Measurements from ENCODE around the gene ZNF638.

The ZNF638 gene

GRCh38 chr2:71333619-71334018 lies 2.0 kb downstream of the ZNF638 start:
- DNase-seq (ENCODE audit: low read depth), result no peak

DNA sequence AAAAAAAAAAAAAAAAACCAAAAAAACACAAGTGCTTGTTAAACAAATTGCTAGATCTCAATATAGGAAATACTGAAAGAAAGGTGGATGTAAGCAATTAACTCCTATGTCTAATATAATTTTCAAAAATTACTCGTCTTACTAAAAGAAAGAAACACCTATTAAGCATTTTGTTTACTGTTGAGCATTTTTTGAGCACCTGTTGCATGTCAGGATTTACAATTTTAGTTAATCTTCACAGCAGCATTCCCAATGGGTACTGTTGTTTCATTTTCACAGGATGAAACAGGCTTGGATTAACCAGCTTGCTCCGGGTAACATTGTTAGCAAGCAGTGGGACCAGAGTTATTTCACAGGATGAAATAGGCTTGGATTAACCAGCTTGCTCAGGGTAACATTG lies 4.8 kb downstream of the ZNF638 start:
- no peak for DNase-seq (ENCODE audit: low read depth)

GRCh38 chr2:71336802-71337201 lies 5.2 kb downstream of the ZNF638 start:
- peak; percentile 17 for DNase-seq (ENCODE audit: low read depth)

- DNase-seq (ENCODE audit: low read depth), result no peak
Observed at GRCh38 chr2:71337776-71338175, 6.2 kb downstream of the ZNF638 start.

DNA sequence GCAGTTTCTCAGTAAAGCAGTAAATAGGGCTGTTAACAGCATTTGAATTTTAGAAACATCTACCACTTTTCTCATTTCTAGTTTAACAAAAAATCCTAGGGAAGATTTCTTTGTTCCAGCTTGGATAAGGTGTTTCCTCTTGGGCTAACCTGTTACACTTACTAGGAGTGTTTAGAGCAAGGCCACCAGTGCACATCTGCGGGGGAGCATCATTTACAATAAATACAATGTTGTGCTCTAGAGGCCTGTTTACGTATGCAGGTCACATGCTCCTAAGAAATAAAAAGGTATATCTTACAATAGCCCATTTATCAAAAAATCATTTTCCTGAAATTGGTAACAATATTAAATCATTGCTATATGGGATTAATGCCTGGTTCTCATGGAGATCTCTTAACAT lies 8.1 kb downstream of the ZNF638 start:
- DNase-seq (ENCODE audit: low read depth), result no peak

- DNase-seq (ENCODE audit: low read depth), result no peak
Observed at GRCh38 chr2:71340176-71340575, 8.6 kb downstream of the ZNF638 start.

- no peak for DNase-seq (ENCODE audit: low read depth)
Observed at GRCh38 chr2:71341645-71342044, 10.1 kb downstream of the ZNF638 start.

DNA sequence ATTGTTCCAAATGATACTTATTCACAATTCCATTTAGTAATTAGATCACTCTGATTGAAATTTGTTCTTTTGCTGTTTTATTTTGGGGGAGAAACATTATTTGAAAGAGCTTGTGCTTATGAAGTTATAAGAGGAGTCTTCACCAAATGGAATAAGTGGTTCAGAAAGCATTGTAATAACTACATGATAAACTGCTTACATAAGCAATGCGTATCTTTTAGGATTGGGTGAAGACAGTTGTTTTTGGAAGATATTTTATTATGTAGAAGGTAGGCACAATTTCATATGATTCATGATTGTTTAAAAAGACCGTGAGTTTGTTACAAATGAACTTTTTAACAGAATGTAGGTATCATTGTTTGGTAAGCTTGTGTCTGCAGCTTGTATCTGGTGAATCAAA lies 14.5 kb downstream of the ZNF638 start:
- no peak for DNase-seq (ENCODE audit: low read depth)

DNA sequence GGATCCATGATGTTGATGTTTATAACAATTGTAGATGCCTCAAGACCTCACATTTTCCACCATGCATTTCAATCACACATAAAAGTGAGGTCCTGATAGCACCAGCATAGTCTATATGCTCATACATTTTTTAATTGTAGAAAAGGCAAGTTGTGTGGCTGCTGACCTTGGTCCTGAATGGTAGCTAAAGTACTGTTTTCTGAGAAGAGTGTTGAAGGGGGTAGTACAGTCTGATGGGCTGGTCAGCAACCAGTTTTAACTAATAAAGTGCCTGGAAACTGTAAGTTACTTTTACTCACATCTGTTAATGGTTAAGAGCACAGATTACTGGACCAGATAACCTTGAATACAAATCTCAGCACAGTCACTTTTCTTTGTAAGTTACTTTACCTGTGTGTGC lies 15.9 kb downstream of the ZNF638 start:
- no peak for DNase-seq (ENCODE audit: low read depth)

DNA sequence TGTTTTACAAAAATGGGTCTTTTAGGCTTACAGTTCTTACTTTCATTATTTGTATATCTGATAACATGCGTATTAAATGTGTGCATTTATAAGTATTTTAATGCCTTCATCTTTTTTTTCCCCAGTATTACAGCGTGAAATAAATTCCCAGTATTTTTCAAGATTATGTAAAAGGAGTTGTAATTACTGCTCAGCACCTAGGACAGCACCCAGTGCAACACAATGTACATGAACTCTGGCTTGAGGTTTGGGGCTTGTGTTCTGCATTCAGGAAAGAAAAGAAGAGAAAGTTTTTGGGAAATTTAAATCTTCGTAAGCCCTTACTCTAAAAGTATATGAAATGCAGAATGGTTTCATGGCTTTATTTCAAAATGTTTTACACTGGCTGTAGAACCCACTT lies 16.7 kb downstream of the ZNF638 start:
- peak; percentile 11 for DNase-seq (ENCODE audit: low read depth)

- DNase-seq (ENCODE audit: low read depth), result no peak
Observed at GRCh38 chr2:71353248-71353647, 21.7 kb downstream of the ZNF638 start.

GRCh38 chr2:71358931-71359671 lies 27.5 kb downstream of the ZNF638 start:
- DNase-seq (ENCODE audit: low read depth), result peak; percentile 43

DNA sequence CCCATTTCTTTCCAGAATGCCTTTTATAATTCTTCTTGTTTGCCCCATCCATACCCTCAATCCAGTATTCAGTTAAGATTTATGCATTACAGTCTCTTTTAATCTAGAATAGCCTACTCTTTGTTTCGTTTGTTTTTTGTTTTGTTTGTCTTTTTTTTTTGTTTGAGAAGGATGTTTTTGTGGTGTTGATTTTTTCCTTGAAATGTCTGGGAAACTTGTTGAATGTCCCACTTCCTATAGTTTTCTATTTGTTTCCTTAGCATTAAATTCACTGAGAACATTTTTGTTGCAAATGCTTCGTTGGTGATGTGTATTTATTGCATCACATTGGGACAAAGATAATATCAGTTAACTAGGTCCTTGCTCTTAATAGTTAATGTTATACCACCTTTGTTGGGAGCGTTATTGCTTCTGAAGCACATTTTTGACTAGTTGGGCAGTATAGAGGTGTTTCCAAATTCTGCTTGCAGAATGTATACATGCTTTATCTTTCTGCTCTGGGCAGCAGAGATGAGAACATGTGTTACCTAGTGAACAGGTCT lies 28.9 kb downstream of the ZNF638 start:
- DNase-seq (ENCODE audit: low read depth), result no peak

DNA sequence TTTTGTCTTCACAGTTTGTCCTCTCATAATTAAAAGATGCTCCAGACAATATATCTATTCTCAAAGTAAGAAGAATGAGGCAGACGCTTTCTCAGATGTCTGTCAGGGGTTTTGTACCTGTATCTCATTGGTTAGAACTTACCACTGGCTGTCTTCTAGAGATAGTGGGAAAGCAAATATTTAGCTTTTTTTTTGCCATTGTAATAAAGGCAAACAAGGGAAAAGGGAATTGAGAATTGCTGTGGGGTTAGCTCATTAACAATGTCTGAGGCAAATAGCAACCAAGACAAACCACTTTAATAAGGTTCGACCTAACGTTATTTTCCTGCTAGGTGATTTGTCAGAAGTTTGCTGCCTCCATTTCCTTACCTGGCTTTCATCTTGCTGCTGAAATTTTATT lies 30.0 kb downstream of the ZNF638 start:
- no peak for DNase-seq (ENCODE audit: low read depth)

GRCh38 chr2:71362447-71362846 lies 30.9 kb downstream of the ZNF638 start:
- DNase-seq (ENCODE audit: low read depth), result no peak

- DNase-seq (ENCODE audit: low read depth), result no peak
Observed at GRCh38 chr2:71370015-71370414, 38.4 kb downstream of the ZNF638 start.

- no peak for DNase-seq (ENCODE audit: low read depth)
Observed at GRCh38 chr2:71372042-71372441, 40.5 kb downstream of the ZNF638 start.

- peak; percentile 45 for DNase-seq (ENCODE audit: low read depth)
Observed at GRCh38 chr2:71379086-71379485, 47.5 kb downstream of the ZNF638 start.

- no peak for DNase-seq (ENCODE audit: low read depth)
Observed at GRCh38 chr2:71380665-71381064, 49.1 kb downstream of the ZNF638 start.

GRCh38 chr2:71385012-71385411 lies 53.4 kb downstream of the ZNF638 start:
- DNase-seq (ENCODE audit: low read depth), result peak; percentile 78

GRCh38 chr2:71388214-71388613 lies 56.6 kb downstream of the ZNF638 start:
- DNase-seq (ENCODE audit: low read depth), result no peak

DNA sequence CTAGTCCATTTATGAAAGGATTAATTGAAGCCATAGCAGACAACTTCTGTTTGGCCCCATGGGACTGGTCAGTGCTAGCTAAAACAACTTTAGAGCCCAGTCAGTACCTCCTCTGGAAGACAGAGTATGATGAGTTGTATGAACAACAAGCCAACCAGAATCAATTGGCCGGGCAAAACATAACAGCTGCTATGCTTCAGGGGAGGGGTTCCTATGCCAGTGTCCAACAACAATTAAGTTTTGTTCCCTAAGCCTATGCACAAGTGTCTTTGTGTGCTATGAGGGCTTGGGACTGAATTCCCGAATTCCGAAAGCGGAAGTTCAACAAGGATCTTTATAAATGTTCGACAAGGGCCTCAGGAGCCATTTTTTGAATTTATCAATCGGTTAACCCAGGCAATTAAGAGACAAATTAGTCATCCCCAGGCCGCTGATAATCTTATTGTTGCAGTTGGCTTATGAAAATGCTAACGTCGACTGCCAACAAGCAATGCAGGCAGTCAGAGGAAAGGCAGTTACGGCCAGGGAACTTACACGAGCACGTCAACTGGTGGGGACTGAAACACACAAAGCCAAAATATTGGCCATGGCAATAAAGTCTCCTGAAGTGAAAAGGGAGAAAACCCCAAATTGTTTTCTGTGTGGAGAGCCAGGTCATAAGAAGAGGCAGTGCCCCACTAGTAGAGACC lies 57.9 kb downstream of the ZNF638 start:
- DNase-seq (ENCODE audit: low read depth), result no peak

GRCh38 chr2:71393216-71393615 lies 61.6 kb downstream of the ZNF638 start:
- DNase-seq (ENCODE audit: low read depth), result no peak

DNA sequence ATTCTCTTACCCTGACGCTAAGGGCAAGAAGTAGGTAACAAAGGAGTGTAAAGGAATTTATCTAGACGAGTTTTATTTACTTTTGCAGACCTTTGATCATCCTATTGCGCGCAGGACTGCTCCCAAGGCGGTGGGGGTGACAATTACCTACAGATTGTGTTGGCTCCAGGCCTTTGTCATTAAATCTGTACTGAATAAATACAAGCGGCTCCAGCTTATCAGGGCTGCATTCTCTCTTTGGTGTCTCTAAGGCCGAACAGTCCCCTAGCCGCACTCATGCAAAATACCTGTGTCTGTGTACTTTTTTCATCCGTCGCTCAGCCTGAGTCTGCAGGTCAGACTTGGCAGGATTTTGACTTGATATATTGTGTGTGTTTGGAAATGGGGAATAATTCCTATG lies 63.9 kb downstream of the ZNF638 start:
- no peak for DNase-seq (ENCODE audit: low read depth)

All from fibroblast of gingiva (primary cell).